SK-N-SH (cell line): ENCODE data around the gene VANGL1.

Source experiments
- CTCF ChIP-seq: fragments of 200-600 bp; sonication (generic); IDR thresholded peaks from 2 replicates; pipeline ENCODE4 v1.6.1; 2017; ENCODE audit warnings: antibody characterized with exemption, mild to moderate bottlenecking, moderate library complexity
- EP300 ChIP-seq, 2 experiments: IDR thresholded peaks; 2 replicates each; pipeline versions ENCODE4 v1.4.0 to v1.6.1; 2012; ENCODE audit warnings: borderline replicate concordance in 1 of 2, low read depth in 1 of 2, low read length in 1 of 2
- FOSL2 ChIP-seq: IDR thresholded peaks from 2 replicates; pipeline ENCODE4 v1.4.0; 2012; ENCODE audit warnings: low read depth, mild to moderate bottlenecking, moderate library complexity, borderline replicate concordance
- RAD21 ChIP-seq: IDR thresholded peaks from 2 replicates; pipeline ENCODE4 v1.6.1; 2012; ENCODE audit warnings: mild to moderate bottlenecking, low read length
- TCF12 ChIP-seq: IDR thresholded peaks from 2 replicates; pipeline ENCODE4 v1.4.0; 2012

- TF ChIP-seq RAD21 = no peak
- no peak for TF ChIP-seq CTCF
- TF ChIP-seq FOSL2 = no peak
- no peak for TF ChIP-seq TCF12
- no peak for TF ChIP-seq EP300 (IDR thresholded peaks at IDR 0.05; ENCODE audit: borderline replicate concordance in 1 of 2, low read depth in 1 of 2, low read length in 1 of 2)
These were observed 72.9 kb downstream of the VANGL1 start for GRCh38 chr1:115714572-115715141.
